B cell (primary cell): ENCODE measurements around the gene ATF7IP2. TPM values are rescaled to one million over a fixed set of nuclear protein-coding genes. Genes with fewer than 3 reads are reported as not detected.

ENCODE experiments used
- ATAC-seq: fragments of 200-7000 bp; cut with Tn5 transposase; one replicate; pipeline ENCODE4 v1.10.0; 2021; ENCODE audit warnings: low read depth, mild to moderate bottlenecking, moderate number of reproducible peaks, moderate library complexity
- CTCF ChIA-PET: fragments of 350-600 bp; sonication (Branson Sonifier 250); formaldehyde crosslinking; loops from one replicate; lab custom pipeline; 2021; ENCODE audit warnings: antibody characterized with exemption, inconsistent platforms; lab: Charles Lee
- POLR2A ChIA-PET: fragments of 350-600 bp; sonication (Branson Sonifier 250); formaldehyde crosslinking; loops from one replicate; lab custom pipeline; 2021; ENCODE audit warnings: antibody characterized with exemption; lab: Charles Lee
- DNase-seq: peaks from one replicate; pipeline ENCODE4 v3.0.0; 2013
- H2AFZ ChIP-seq: 2 replicates; pipeline ENCODE4 v1.6.1; 2012; ENCODE audit warnings: mild to moderate bottlenecking, low read depth, low read length; ENCODE audit not compliant: insufficient read depth, poor library complexity, severe bottlenecking
- H3K27ac ChIP-seq, 2 donors: 1 replicate in 1 of 2; 2 replicates in 1 of 2; pipeline ENCODE4 v1.5.1; 2012 to 2013; ENCODE audit warnings: low read length in 2 of 2, mild to moderate bottlenecking in 2 of 2, moderate library complexity in 1 of 2
- H3K27me3 ChIP-seq, 4 experiments: fragments of 200-600 bp in 1 of 4; sonication (generic) in 1 of 4; replicated peaks in 1 of 4; 1 replicate in 2 of 4; 2 replicates in 2 of 4; pipeline versions ENCODE4 v1.6.1 to v1.7.0; 2013 to 2016; ENCODE audit warnings: low read length in 3 of 4, mild to moderate bottlenecking in 2 of 4, mixed read lengths in 1 of 4, moderate library complexity in 1 of 4; ENCODE audit not compliant: insufficient read depth in 4 of 4, control insufficient read depth in 3 of 4; ENCODE audit errors: control extremely low read depth in 1 of 4
- H3K36me3 ChIP-seq, 2 experiments: replicated peaks in 1 of 2; 1 replicate in 1 of 2; 2 replicates in 1 of 2; pipeline versions ENCODE4 v1.6.1 to v1.7.1; 2013; ENCODE audit warnings: low read length in 1 of 2; ENCODE audit not compliant: insufficient read depth in 2 of 2, control insufficient read depth in 1 of 2; ENCODE audit errors: control extremely low read depth in 1 of 2, extremely low read depth in 1 of 2
- H3K4me1 ChIP-seq, 2 donors: fragments of 200-600 bp in 1 of 2; sonication (generic) in 1 of 2; 1 replicate in 1 of 2; 2 replicates in 1 of 2; pipeline versions ENCODE4 v1.5.1 to v1.6.1; 2013 to 2017; ENCODE audit warnings: low read length in 2 of 2; ENCODE audit not compliant: control insufficient read depth in 2 of 2, insufficient read depth in 2 of 2
- H3K4me2 ChIP-seq: replicated peaks from 2 replicates; pipeline ENCODE3; 2012; ENCODE audit warnings: mild to moderate bottlenecking, low read depth, low read length; ENCODE audit not compliant: poor library complexity, severe bottlenecking
- H3K4me3 ChIP-seq, 5 experiments: fragments of 200-600 bp in 1 of 5; sonication (generic) in 1 of 5; 1 replicate in 3 of 5; 2 replicates in 2 of 5; pipeline versions ENCODE4 v1.5.1 to v1.7.0; 2011 to 2016; ENCODE audit warnings: low read length in 4 of 5, mild to moderate bottlenecking in 4 of 5, low read depth in 2 of 5, control low read depth in 1 of 5, moderate library complexity in 1 of 5; ENCODE audit not compliant: insufficient read depth in 1 of 5; ENCODE audit errors: control extremely low read depth in 1 of 5, extremely low read depth in 1 of 5
- H3K79me2 ChIP-seq: fragments of 200-600 bp; sonication (generic); one replicate; pipeline ENCODE4 v1.6.0; 2016; ENCODE audit warnings: low read length; ENCODE audit not compliant: control insufficient read depth, insufficient read depth
- H3K9ac ChIP-seq: fragments of 200-600 bp; sonication (generic); 2 replicates; pipeline ENCODE4 v1.6.1; 2017; ENCODE audit warnings: mild to moderate bottlenecking, low read length, moderate library complexity
- H3K9me3 ChIP-seq, 3 donors: one replicate each; pipeline versions ENCODE4 v1.6.1 to v1.7.1; 2013; ENCODE audit warnings: low read length in 2 of 3; ENCODE audit not compliant: control insufficient read depth in 2 of 3, insufficient read depth in 1 of 3; ENCODE audit errors: control extremely low read depth in 1 of 3
- H4K20me1 ChIP-seq: 2 replicates; pipeline ENCODE4 v1.6.0; 2012; ENCODE audit warnings: mild to moderate bottlenecking, low read length; ENCODE audit not compliant: insufficient read depth, control insufficient read depth, poor library complexity, severe bottlenecking
- H3K27ac Mint-ChIP-seq: one replicate; pipeline ENCODE4 v1.8.0; 2021; ENCODE audit warnings: mixed read lengths
- H3K27me3 Mint-ChIP-seq: one replicate; pipeline ENCODE4 v1.8.0; 2021; ENCODE audit warnings: mixed read lengths
- H3K4me1 Mint-ChIP-seq: one replicate; pipeline ENCODE4 v1.8.0; 2021; ENCODE audit warnings: mixed read lengths
- H3K4me3 Mint-ChIP-seq: one replicate; pipeline ENCODE4 v1.8.0; 2021; ENCODE audit warnings: mixed read lengths
- H3K9me3 Mint-ChIP-seq: one replicate; pipeline ENCODE4 v1.8.0; 2022; ENCODE audit warnings: mixed read lengths; ENCODE audit not compliant: insufficient read depth
- EZH2 ChIP-seq: IDR thresholded peaks from 2 replicates; pipeline ENCODE4 v1.6.1; 2012; ENCODE audit warnings: borderline replicate concordance, low read depth, mild to moderate bottlenecking, moderate library complexity, low read length; ENCODE audit not compliant: insufficient read depth, poor library complexity, severe bottlenecking
- WGBS: methylation state at CpG from one replicate; pipeline ENCODE4 v1.1.5; 2013; ENCODE audit warnings: missing lambda C conversion rate; ENCODE audit not compliant: insufficient coverage; 5-methylcytosine and 5-hydroxymethylcytosine counted together
- intact Hi-C: fragments of 100-400 bp; cut with micrococcal nuclease; formaldehyde crosslinking; loops from one replicate; pipeline ENCODE4 v1.10.0; 2022
- polyA plus RNA-seq: library from polyadenylated mRNA; depleted of rRNA; stranded (reverse); fragments of >200 nt; gene quantifications from 2 replicates; pipeline ENCODE4 v1.2.3, GENCODE V29; 2012
- total RNA-seq, 2 donors: library from RNA; stranded (reverse); fragments of 120-200 nt in 1 of 2; gene quantifications; 1 replicate in 1 of 2; 2 replicates in 1 of 2; pipeline versions ENCODE4 v1.2.3 to v1.2.4, GENCODE V29; 2013 to 2022
- TF ChIP-seq, protein P1 (sequence below): fragments of 200-600 bp; IDR thresholded peaks from one replicate; pipeline ENCODE4 v1.8.0; 2022; ENCODE audit warnings: antibody characterized with exemption, mild to moderate bottlenecking

The ATF7IP2 gene
- total and polyA plus RNA-seq, 2 donors (not counting 1 experiment from before 2014, with no cell fraction given): 67.5 to 105 TPM

DNA sequence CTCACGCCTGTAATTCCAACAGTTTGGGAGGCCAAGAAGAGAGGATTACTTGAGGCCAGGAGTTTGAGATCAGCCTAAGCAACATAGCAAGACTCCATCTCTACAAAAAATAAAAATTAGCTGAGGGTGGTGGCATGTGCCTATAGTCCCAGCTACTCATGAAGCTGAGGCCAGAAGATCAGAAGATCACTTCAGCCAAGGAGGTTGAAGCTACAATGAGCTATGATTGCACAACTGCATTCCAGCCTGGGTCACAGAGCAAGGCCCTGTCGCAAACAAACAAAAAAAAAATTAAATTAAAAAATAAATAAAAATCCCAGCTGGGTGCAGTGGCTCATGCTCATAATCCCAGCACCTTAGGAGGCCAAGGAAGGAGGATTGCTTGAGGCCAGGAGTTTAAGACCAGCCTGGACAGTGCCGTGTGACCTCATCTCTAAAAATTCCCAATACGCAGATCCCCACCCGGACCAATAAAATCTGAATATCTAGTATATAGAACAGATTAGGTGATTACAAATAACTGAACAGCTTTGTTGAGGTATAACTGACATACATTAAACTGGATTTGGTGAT lies 18.2 kb upstream of the ATF7IP2 start:
- Histone ChIP-seq H4K20me1 (no peaks in the 10 kb centered on the region), H3K4me3 (no peak overlapping the region), H3K9ac (no peak overlapping the region), H3K4me1 (peaks cover 3 to 5% of the 10 kb centered on the region in 2 donors), H3K4me2 (no peak overlapping the region), H3K27ac (no peak overlapping the region), H3K27me3 (no peaks in the 10 kb centered on the region), H3K36me3 (no peaks in the 10 kb centered on the region), H3K79me2 (no peaks in the 10 kb centered on the region), H3K9me3 (peaks cover 0 to 2% (median 1%) of the 10 kb centered on the region in 3 donors), H2AFZ (no peak overlapping the region)
- H3K27me3 Mint-ChIP-seq: no peaks in the 10 kb centered on the region
- no peaks in the 10 kb centered on the region for H3K9me3 Mint-ChIP-seq
- ChIA-PET CTCF (interaction anchor here (1.0 to 1.2 kb wide), 2 partner anchors 142 to 1801 kb away, joined by 3 read pairs; no protein-coding TSS in a partner anchor), POLR2A (no interaction called here)
- no peak overlapping the region for H3K4me3 Mint-ChIP-seq
- DNase-seq (no peak), ATAC-seq (no peak)
- peaks cover 2% of the 10 kb centered on the region for H3K4me1 Mint-ChIP-seq
- TF ChIP-seq, protein P1, sequence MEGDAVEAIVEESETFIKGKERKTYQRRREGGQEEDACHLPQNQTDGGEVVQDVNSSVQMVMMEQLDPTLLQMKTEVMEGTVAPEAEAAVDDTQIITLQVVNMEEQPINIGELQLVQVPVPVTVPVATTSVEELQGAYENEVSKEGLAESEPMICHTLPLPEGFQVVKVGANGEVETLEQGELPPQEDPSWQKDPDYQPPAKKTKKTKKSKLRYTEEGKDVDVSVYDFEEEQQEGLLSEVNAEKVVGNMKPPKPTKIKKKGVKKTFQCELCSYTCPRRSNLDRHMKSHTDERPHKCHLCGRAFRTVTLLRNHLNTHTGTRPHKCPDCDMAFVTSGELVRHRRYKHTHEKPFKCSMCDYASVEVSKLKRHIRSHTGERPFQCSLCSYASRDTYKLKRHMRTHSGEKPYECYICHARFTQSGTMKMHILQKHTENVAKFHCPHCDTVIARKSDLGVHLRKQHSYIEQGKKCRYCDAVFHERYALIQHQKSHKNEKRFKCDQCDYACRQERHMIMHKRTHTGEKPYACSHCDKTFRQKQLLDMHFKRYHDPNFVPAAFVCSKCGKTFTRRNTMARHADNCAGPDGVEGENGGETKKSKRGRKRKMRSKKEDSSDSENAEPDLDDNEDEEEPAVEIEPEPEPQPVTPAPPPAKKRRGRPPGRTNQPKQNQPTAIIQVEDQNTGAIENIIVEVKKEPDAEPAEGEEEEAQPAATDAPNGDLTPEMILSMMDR: no peak
- no peak for TF ChIP-seq EZH2
- WGBS: no CpG with 5 or more reads among the region's 5 CpGs
- H3K27ac Mint-ChIP-seq: no peak overlapping the region
- intact Hi-C loops: no loop called here

DNA sequence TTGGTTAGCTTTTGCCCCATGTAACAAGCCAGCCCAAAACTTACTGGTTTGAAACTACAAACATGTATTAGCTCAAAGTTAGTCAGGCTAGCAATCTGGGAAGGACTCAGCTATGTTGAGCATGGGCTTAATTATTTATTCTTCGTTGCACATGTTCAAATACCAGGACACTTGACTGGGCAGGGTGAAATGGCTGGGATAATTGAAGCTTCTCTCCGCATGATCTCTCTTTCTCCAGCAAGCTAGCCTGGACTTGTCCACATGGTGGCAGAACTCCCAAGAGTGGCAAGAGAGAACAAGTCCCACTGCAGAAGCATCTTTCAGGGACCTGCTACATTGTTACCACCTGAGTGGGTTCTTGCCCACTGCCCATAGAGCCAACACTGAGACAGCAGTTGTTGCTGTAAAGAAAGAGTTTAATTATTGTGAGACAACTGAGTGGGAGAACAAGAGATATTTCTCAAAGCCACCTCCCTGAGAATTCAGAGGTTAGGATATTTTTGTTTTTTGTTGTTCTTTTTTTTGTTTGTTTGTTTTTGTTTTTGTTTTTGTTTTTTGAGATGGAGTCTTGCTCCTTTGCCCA lies 16.8 kb upstream of the ATF7IP2 start:
- Histone ChIP-seq H3K9ac (no peak overlapping the region), H3K27ac (no peak overlapping the region), H3K4me2 (no peak overlapping the region), H2AFZ (no peak overlapping the region), H3K27me3 (no peaks in the 10 kb centered on the region), H3K4me3 (no peak overlapping the region), H3K79me2 (no peaks in the 10 kb centered on the region), H3K9me3 (peaks cover 1 to 3% (median 2%) of the 10 kb centered on the region in 3 donors), H4K20me1 (no peaks in the 10 kb centered on the region), H3K36me3 (no peaks in the 10 kb centered on the region), H3K4me1 (no peaks in the 10 kb centered on the region)
- intact Hi-C loops: no loop called here
- Mint-ChIP-seq H3K27me3 (no peaks in the 10 kb centered on the region), H3K4me1 (no peaks in the 10 kb centered on the region), H3K4me3 (no peak overlapping the region), H3K9me3 (peaks cover 6% of the 10 kb centered on the region), H3K27ac (no peak overlapping the region)
- ChIA-PET CTCF (no interaction called here), POLR2A (no interaction called here)
- TF ChIP-seq EZH2: no peak
- TF ChIP-seq, protein P1: no peak
- DNase-seq (no peak), ATAC-seq (no peak)
- WGBS: 100% methylated on average over 1 of the region's 2 CpGs
